Neuron (in vitro differentiated cells): ENCODE measurements around the gene PHEX.

ENCODE experiments used
- H2AFZ ChIP-seq: one replicate; pipeline ENCODE4 v1.6.1; 2013; ENCODE audit warnings: low read depth, mild to moderate bottlenecking, inconsistent platforms, low read length, moderate library complexity
- H3K27me3 ChIP-seq: one replicate; pipeline ENCODE4 v1.6.1; 2013; ENCODE audit warnings: low read length; ENCODE audit not compliant: insufficient read depth
- H3K36me3 ChIP-seq: one replicate; pipeline ENCODE4 v1.6.1; 2013; ENCODE audit warnings: low read length; ENCODE audit not compliant: insufficient read depth
- H3K4me1 ChIP-seq: one replicate; pipeline ENCODE4 v1.6.1; 2013; ENCODE audit warnings: low read length; ENCODE audit not compliant: insufficient read depth
- H3K4me3 ChIP-seq: 2 replicates; pipeline ENCODE4 v1.5.1; 2013; ENCODE audit warnings: mild to moderate bottlenecking, low read length, moderate library complexity
- H3K9me3 ChIP-seq: one replicate; pipeline ENCODE4 v1.6.1; 2013; ENCODE audit warnings: low read length

Gene PHEX

DNA sequence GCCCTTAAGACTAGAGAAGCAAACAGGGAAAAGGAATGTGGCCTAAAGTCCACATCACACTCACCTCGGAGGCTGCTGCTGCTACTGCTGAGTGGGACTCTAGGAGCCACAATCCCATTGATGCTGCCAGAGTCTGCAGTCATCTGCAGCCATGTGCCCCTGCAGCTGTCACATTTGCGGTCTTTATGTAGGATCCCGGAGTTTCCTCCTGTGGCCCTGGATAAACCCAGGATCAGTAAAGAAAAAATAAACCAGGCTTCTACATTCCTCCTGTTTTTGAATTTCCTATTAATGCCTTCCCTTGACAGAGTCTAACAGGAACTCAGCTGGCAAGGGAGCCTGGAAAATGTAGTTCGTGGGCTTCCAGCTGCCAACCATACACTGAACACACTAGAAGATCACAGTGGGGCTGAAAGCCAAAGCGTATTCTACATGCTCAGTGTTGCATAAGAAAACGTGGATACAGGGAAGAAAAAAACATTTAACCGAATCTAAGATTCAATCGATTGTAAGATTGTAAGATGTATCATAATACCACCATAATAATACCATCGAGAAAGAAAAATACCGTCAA, 10.3 kb upstream of the PHEX start:
- Histone ChIP-seq H3K9me3 (no peaks in the 10 kb centered on the region), H3K36me3 (no peaks in the 10 kb centered on the region), H3K27me3 (peaks cover 4% of the 10 kb centered on the region), H2AFZ (no peak overlapping the region), H3K4me3 (no peak overlapping the region), H3K4me1 (no peaks in the 10 kb centered on the region)

DNA sequence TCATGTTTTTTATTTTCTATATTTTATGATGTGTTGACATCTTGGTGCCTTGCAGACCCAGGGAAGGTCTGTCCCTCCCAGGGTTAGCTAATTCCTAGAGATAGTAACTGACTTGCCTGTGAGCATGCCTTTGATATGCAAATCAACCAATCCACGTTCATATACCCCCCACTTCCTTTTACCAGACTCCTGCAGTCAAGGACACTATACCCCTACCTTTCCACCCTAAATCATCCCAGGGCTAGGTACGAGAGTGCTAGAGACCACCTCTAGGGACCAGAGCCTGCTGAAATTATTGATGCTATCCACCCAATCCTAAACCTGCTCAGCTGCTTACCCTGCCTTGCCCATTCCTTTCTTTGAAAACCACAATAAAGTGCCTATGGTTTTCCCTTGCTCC, 7.5 kb upstream of the PHEX start:
- H3K9me3 ChIP-seq = no peaks in the 10 kb centered on the region
- no peaks in the 10 kb centered on the region for H3K36me3 ChIP-seq
- H3K4me3 ChIP-seq = no peak overlapping the region
- H3K4me1 ChIP-seq = no peaks in the 10 kb centered on the region
- H2AFZ ChIP-seq = no peak overlapping the region
- H3K27me3 ChIP-seq = peaks cover 5% of the 10 kb centered on the region

DNA sequence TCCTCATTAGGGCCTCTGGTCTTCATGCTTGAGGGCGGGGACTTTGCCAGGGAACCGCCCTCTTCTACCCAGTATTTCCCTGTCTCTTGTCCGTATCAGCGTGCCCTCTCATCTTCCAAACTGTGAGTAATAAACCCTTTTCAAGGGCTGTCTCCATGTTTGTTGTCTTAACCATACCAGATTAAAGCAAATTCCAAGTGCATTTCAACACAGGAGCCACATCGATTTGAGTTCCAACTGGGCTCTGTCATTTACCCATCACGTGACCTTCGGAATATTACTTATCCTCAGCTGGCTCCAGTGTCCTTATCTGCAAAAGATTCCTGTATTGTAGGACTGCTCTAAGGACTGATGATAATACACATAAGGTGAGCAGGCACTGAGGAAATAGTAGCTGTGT, 6.4 kb upstream of the PHEX start:
- peaks cover 5% of the 10 kb centered on the region for H3K27me3 ChIP-seq
- H3K36me3 ChIP-seq = no peaks in the 10 kb centered on the region
- no peak overlapping the region for H3K4me3 ChIP-seq
- H2AFZ ChIP-seq = no peak overlapping the region
- no peaks in the 10 kb centered on the region for H3K4me1 ChIP-seq
- H3K9me3 ChIP-seq = no peaks in the 10 kb centered on the region

DNA sequence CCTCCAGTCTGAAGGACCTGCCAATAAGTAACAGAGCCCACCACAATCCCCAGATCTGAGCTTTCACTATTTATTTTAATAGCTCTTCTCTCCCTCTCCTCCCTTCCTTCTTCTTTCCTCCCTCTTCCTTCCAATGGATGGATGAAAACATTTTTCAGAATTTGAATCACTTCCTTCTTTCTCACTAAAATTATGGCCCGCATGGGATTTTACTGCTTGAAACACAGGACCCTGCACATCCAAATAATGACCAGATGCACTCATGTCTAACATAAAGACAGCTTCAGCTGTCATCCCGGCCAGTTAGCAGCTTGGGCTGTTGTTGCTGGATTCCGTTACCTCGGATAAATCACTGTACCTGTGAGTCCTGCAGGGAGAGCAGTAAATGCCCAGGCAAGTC, 5.4 kb upstream of the PHEX start:
- Histone ChIP-seq H3K4me1 (no peaks in the 10 kb centered on the region), H3K27me3 (peaks cover 5% of the 10 kb centered on the region), H3K4me3 (no peak overlapping the region), H3K9me3 (no peaks in the 10 kb centered on the region), H3K36me3 (no peaks in the 10 kb centered on the region), H2AFZ (no peak overlapping the region)

DNA sequence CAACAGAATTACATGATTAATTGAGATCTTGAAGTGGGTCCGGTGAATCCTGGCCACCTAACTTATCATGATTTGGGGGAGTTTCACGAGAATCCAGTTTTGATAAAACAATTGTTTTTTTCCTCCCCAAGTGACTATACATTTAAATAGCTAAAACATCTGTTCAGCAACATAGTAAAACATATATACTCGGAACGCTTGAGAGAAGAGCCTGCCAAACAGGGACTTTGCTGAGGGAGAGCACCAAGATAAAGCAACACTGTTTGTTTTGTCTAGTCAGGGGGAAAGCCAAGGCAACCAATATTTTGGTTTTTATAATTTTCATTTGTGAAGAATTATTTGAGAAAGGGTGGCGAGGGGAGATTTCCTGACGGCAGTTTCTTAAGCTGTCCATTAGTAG, 381 bp downstream of the PHEX start:
- peaks cover 4% of the 10 kb centered on the region for H3K4me1 ChIP-seq
- no peak overlapping the region for H2AFZ ChIP-seq
- H3K4me3 ChIP-seq = no peak overlapping the region
- H3K9me3 ChIP-seq = no peaks in the 10 kb centered on the region
- no peaks in the 10 kb centered on the region for H3K36me3 ChIP-seq
- no peaks in the 10 kb centered on the region for H3K27me3 ChIP-seq

DNA sequence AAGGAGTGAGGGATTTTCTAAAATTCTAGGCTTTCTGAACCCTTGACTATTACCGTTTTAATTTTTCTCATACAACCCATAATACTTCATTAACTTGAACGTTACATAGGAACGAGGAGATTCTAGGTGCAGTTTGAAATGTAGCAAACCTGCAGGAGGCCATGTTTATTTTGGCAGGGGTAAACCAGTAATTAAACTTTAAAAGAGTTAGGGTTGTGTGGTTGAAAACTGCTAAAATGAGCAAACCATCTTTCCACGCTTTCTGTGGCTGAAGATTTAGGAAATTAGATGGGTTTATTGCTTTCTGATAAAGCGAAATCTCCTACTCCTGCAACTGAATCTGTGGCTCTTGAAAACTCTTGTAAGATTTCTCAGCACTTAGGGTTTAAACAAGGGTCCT, 1.7 kb downstream of the PHEX start:
- H3K36me3 ChIP-seq = no peaks in the 10 kb centered on the region
- H3K27me3 ChIP-seq = no peaks in the 10 kb centered on the region
- peaks cover 4% of the 10 kb centered on the region for H3K4me1 ChIP-seq
- H3K9me3 ChIP-seq = no peaks in the 10 kb centered on the region
- H2AFZ ChIP-seq = no peak overlapping the region
- no peak overlapping the region for H3K4me3 ChIP-seq

DNA sequence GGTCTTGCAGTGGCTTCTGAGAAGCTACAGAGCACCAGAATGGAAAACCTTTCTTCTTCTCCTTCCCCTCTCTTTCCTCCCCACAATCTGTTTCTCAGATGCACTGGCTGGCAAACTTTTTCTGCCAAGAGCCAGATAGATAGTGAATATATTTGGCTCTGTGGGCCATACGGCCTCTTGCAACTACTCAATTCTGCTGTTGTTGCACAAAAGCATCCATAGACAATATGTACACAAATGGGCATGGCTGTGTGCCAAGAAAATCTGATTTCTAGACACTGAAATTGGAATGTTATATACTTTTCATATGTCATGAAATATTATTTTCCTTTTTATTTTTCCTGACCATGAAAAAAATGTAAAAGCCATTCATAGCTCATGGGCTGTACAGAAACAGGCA, 3.1 kb downstream of the PHEX start:
- Histone ChIP-seq H3K4me1 (peaks cover 4% of the 10 kb centered on the region), H3K9me3 (no peaks in the 10 kb centered on the region), H2AFZ (no peak overlapping the region), H3K27me3 (no peaks in the 10 kb centered on the region), H3K36me3 (no peaks in the 10 kb centered on the region), H3K4me3 (no peak overlapping the region)

DNA sequence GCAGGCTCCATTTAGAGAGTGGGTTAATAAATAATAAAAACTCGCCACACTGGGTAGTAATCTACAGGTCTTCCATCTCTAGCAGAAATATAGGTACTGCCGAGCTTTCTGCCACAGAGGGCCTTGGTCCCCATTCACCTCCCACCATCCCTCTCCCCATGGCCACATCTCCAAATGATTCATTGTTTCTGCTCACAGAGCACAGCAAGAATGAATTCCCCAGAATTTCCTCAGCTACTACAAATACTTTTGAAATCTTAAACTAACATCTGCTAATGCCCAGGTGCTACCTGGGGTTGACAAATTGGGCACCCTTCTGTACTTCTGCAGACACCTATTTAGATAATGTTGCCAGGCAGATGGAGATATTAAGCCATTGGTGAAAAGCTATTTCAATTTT, 5.1 kb downstream of the PHEX start:
- no peaks in the 10 kb centered on the region for H3K27me3 ChIP-seq
- peaks cover 4% of the 10 kb centered on the region for H3K4me1 ChIP-seq
- no peak overlapping the region for H2AFZ ChIP-seq
- H3K36me3 ChIP-seq = no peaks in the 10 kb centered on the region
- H3K9me3 ChIP-seq = no peaks in the 10 kb centered on the region
- H3K4me3 ChIP-seq = no peak overlapping the region

DNA sequence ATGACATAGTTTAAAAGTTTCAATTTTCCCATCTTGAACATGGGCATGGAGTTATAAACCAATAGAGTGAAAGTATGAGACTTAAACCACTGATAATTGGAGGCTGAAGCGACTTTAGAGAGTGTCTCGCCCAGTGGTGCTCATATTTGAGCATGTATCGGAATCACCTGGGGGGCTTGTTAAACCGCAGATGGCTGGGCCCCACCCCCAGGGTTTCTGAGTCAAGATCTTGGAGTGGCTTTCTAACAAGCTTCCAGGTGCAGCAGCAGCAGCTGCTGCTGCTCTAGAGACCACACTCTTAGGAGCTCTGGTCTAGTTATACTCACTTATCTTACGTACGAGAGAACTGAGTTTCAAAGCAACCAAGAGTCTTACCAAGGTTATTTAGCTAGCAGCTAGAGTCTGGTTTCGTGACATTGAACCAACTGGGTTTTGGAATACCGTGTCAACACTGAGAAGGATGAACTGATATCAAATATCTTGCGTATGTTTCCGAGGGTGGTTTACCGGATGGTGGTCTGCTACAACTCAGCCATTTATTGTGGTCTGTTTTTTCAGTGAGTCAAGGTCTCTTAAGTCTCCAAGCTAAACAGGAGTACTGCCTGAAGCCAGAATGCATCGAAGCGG, 5.9 kb downstream of the PHEX start:
- no peaks in the 10 kb centered on the region for H3K36me3 ChIP-seq
- H3K4me3 ChIP-seq = no peak overlapping the region
- H3K27me3 ChIP-seq = no peaks in the 10 kb centered on the region

DNA sequence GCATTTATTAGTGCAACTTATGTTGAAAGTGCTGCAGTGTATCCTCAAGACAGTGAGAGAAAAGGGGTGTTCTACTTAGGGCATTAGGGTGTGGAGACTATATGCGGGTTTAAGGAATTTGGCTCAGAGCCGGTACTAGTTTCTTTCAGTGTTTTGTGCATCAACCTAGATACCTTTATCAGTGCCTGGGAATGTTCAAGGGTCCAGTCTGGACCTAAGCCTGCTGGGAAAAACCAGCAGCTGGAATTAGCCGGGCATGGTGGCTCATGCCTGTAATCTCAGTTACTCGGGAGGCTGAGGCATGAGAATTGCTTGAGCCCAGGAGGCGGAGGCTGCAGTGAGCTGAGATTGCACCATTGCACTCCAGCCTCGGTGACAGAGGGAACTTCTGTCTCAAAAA, 7.4 kb downstream of the PHEX start:
- Histone ChIP-seq H3K4me3 (no peak overlapping the region), H3K9me3 (no peaks in the 10 kb centered on the region), H2AFZ (no peak overlapping the region), H3K36me3 (no peaks in the 10 kb centered on the region), H3K27me3 (no peaks in the 10 kb centered on the region), H3K4me1 (peaks cover 9% of the 10 kb centered on the region)

More for the DNA sequence above, 5.9 kb downstream of the PHEX start:
- H2AFZ ChIP-seq = no peak overlapping the region
- H3K9me3 ChIP-seq = no peaks in the 10 kb centered on the region
- H3K4me1 ChIP-seq = peaks cover 4% of the 10 kb centered on the region

DNA sequence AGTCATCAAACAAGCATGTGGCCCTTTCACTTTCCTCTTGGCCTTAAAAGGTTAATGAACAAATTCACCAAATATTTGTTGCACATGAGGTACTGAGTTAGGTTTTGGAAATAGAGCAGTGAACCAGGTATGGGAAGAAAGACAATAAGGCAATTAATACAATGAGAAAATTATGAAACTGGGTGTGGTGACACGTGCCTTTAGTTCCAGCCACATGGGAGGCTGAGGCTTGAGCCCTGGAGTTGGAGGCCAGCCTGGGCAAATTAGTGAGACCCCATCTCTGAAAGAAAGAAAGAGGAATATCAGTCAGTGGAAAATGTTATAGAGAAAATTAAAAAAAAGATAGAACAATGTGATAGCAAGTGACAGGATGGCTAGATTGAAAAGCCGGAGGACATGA, 8.1 kb downstream of the PHEX start:
- Histone ChIP-seq H3K9me3 (no peaks in the 10 kb centered on the region), H3K4me3 (no peak overlapping the region), H3K4me1 (peaks cover 8% of the 10 kb centered on the region), H3K36me3 (no peaks in the 10 kb centered on the region), H3K27me3 (no peaks in the 10 kb centered on the region), H2AFZ (no peak overlapping the region)

DNA sequence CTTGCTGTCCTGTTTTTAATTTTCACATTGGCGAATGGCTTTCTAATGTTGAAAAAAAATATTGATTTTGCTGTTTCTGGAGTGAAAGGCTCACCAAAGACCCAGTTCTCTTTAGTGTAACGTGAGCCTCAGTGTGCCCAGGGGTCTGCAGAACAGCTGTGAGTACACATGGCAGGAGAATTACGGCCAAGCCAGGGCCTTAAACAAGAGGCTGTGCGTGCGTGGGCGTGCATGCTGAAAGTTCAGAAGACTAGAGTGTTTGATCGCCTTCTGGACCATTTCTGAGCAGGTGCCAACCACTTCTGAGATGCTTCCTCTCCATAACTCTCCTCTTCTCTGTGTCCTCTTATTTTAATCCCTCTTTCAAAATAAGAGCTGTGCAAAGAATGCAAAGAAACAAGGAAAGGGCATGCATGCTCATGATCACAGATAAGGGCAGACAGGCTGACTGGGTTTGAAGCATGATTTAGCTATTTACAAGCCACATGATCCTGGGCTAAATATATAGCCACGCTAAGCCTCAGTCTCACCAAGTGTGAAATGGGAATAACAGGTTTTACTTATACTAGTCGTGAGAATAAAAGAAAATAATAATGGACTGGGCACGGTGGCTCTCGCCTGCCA, 9.9 kb downstream of the PHEX start:
- Histone ChIP-seq H3K27me3 (no peaks in the 10 kb centered on the region), H3K9me3 (no peaks in the 10 kb centered on the region), H2AFZ (no peak overlapping the region), H3K4me3 (no peak overlapping the region), H3K4me1 (peaks cover 5% of the 10 kb centered on the region), H3K36me3 (no peaks in the 10 kb centered on the region)

DNA sequence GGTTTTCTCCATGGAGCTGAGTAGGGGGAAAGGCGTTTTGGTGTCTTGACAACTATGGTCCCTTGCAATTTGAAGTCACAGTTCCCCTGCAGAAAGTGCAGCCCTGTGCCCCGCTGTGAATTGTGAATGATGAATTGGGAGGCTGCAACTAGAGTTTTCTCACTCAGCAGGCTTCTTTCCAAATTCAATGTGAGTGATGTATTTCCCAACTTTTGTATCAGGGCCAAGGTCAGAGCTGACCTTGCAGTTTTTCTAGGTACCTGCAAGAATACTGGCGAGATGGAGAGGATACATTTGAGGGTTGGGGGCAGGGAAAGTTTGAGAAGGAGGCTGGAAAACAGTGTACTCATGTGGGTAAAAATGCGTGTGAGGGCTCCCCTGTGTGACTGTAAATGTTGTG, 11.7 kb downstream of the PHEX start:
- no peaks in the 10 kb centered on the region for H3K27me3 ChIP-seq
- peaks cover 5% of the 10 kb centered on the region for H3K4me1 ChIP-seq

DNA sequence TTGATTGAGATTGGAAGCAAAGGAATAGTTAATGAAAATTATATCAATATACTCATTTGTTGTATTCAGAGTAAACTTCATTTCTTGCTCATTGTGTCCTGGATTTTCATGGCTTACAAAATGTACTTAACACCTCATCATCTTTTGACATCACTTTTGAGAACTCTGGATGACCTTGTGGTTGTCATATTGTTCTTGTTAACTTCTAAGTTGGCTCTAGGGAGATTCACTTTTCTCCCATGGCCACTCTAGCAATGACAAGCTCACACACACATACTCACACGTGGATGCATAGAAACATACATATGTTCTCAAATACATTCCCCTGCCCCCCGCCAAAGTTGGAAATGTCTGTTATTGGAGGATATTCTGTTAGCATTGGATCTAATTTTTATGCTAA, 15.3 kb downstream of the PHEX start:
- Histone ChIP-seq H3K27me3 (no peaks in the 10 kb centered on the region), H2AFZ (no peak overlapping the region), H3K4me3 (no peak overlapping the region), H3K4me1 (peaks cover 5% of the 10 kb centered on the region), H3K9me3 (no peaks in the 10 kb centered on the region), H3K36me3 (no peaks in the 10 kb centered on the region)

More for the DNA sequence above, 11.7 kb downstream of the PHEX start:
- Histone ChIP-seq H3K9me3 (no peaks in the 10 kb centered on the region), H3K4me3 (no peak overlapping the region), H2AFZ (no peak overlapping the region), H3K36me3 (no peaks in the 10 kb centered on the region)
